ENCODE results near the gene STX16. TPM values are rescaled to one million over a fixed set of nuclear protein-coding genes. Genes with fewer than 3 reads are reported as not detected.

The STX16 gene
- polyA plus RNA-seq, 3 donors = 15.6 to 165 (median 27.4) TPM

- TF ChIP-seq, protein P1, sequence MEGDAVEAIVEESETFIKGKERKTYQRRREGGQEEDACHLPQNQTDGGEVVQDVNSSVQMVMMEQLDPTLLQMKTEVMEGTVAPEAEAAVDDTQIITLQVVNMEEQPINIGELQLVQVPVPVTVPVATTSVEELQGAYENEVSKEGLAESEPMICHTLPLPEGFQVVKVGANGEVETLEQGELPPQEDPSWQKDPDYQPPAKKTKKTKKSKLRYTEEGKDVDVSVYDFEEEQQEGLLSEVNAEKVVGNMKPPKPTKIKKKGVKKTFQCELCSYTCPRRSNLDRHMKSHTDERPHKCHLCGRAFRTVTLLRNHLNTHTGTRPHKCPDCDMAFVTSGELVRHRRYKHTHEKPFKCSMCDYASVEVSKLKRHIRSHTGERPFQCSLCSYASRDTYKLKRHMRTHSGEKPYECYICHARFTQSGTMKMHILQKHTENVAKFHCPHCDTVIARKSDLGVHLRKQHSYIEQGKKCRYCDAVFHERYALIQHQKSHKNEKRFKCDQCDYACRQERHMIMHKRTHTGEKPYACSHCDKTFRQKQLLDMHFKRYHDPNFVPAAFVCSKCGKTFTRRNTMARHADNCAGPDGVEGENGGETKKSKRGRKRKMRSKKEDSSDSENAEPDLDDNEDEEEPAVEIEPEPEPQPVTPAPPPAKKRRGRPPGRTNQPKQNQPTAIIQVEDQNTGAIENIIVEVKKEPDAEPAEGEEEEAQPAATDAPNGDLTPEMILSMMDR (IDR thresholded peaks at IDR 0.05) = no peak
- 52% methylated on average over 17 of the region's 22 CpGs for WGBS (ENCODE audit: insufficient coverage)
- Histone ChIP-seq H3K79me2 (ENCODE audit: insufficient read depth, low read length) (no peaks in the 10 kb centered on the region), H3K9me3 (replicated peaks in 1 of 2; ENCODE audit: control insufficient read depth in 1 of 2, insufficient read depth in 1 of 2, low read length in 2 of 2) (no peaks in the 10 kb centered on the region), H3K27ac (ENCODE audit: low read depth in 1 of 2, low read length in 2 of 2) (no peak overlapping the region), H4K20me1 (ENCODE audit: insufficient read depth, low read length) (no peaks in the 10 kb centered on the region), H2AFZ (ENCODE audit: insufficient read depth, low read depth, low read length, poor library complexity, severe bottlenecking) (no peak overlapping the region), H3K4me2 (replicated peaks; ENCODE audit: extremely low read depth, low read length, poor library complexity, severe bottlenecking) (no peak overlapping the region), H3K36me3 (replicated peaks in 1 of 2; ENCODE audit: control insufficient read depth in 1 of 2, insufficient read depth in 2 of 2, low read length in 2 of 2) (no peaks in the 10 kb centered on the region), H3K4me3 (replicated peaks in 1 of 3; ENCODE audit: low read depth in 2 of 3, low read length in 3 of 3) (no peak overlapping the region), H3K9ac (ENCODE audit: insufficient read depth, low read length, poor library complexity, severe bottlenecking) (no peak overlapping the region), H3K4me1 (ENCODE audit: control insufficient read depth in 1 of 2, insufficient read depth in 2 of 2, low read length in 2 of 2) (no peaks in the 10 kb centered on the region), H3K27me3 (ENCODE audit: control insufficient read depth in 2 of 2, insufficient read depth in 2 of 2, low read length in 2 of 2) (peaks cover 0 to 4% of the 10 kb centered on the region in 2 donors)
- no peak overlapping the region for H3K4me3 Mint-ChIP-seq
- intact Hi-C loops (cut with micrococcal nuclease) = no loop called here
- H3K4me1 Mint-ChIP-seq = no peaks in the 10 kb centered on the region
- no peaks in the 10 kb centered on the region for H3K36me3 Mint-ChIP-seq
- H3K9me3 Mint-ChIP-seq = peaks cover 0 to 5% (median 0%) of the 10 kb centered on the region in 7 donors
- peaks cover 10 to 24% (median 12%) of the 10 kb centered on the region in 3 donors for H3K27me3 Mint-ChIP-seq (ENCODE audit: low read depth in 3 of 3)
- no peak for DNase-seq
- peak overlapping the region in 1 of 7 donors; percentile 29 for H3K27ac Mint-ChIP-seq
Measured at GRCh38 chr20:58619077-58619863, 31.8 kb upstream of the STX16 start.

DNA sequence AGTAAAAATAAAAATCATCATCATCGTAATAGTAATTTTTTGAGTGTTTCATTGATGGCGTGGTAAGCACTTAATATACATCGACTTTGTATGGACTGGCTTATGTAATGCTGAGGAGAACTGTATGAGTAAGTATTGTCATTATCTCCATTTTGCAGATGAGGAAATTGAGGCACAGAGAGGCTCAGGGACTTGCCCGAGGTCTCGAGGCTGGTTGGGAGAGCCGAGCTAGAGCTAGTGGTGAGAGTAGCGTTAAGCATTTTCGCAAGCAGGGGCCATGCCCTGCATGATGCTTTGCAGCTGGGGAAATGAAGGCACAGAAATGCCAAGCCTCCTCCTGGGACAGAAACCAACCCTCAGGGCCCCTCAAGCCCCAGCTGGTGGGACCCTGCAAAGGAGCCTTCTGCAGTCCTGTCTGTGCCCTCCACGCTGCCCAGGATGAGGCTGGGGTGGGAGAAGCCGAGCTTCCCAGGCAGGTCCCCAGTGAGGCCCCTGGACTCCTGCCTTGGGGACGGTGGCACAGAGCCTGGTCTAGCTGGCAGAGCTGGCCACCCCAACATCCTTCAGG is 31.1 kb upstream of the STX16 start:
- Histone ChIP-seq H3K4me2 (replicated peaks; ENCODE audit: extremely low read depth, low read length, poor library complexity, severe bottlenecking) (no peak overlapping the region), H2AFZ (ENCODE audit: insufficient read depth, low read depth, low read length, poor library complexity, severe bottlenecking) (no peak overlapping the region), H3K9ac (ENCODE audit: insufficient read depth, low read length, poor library complexity, severe bottlenecking) (no peak overlapping the region), H3K36me3 (replicated peaks in 1 of 2; ENCODE audit: control insufficient read depth in 1 of 2, insufficient read depth in 2 of 2, low read length in 2 of 2) (no peaks in the 10 kb centered on the region), H3K4me1 (ENCODE audit: control insufficient read depth in 1 of 2, insufficient read depth in 2 of 2, low read length in 2 of 2) (no peaks in the 10 kb centered on the region), H3K9me3 (replicated peaks in 1 of 2; ENCODE audit: control insufficient read depth in 1 of 2, insufficient read depth in 1 of 2, low read length in 2 of 2) (no peaks in the 10 kb centered on the region), H3K4me3 (replicated peaks in 1 of 3; ENCODE audit: low read depth in 2 of 3, low read length in 3 of 3) (no peak overlapping the region), H3K27me3 (ENCODE audit: control insufficient read depth in 2 of 2, insufficient read depth in 2 of 2, low read length in 2 of 2) (peaks cover 0 to 4% of the 10 kb centered on the region in 2 donors), H3K27ac (ENCODE audit: low read depth in 1 of 2, low read length in 2 of 2) (no peak overlapping the region), H4K20me1 (ENCODE audit: insufficient read depth, low read length) (no peaks in the 10 kb centered on the region), H3K79me2 (ENCODE audit: insufficient read depth, low read length) (no peaks in the 10 kb centered on the region)
- Mint-ChIP-seq H3K36me3 (no peaks in the 10 kb centered on the region), H3K4me3 (no peak overlapping the region), H3K4me1 (no peaks in the 10 kb centered on the region), H3K27ac (no peak overlapping the region), H3K27me3 (ENCODE audit: low read depth in 3 of 3) (peaks cover 10 to 24% (median 12%) of the 10 kb centered on the region in 3 donors), H3K9me3 (peaks cover 0 to 5% (median 0%) of the 10 kb centered on the region in 7 donors)
- no peak for DNase-seq
- intact Hi-C loops (cut with micrococcal nuclease) = no loop called here
- TF ChIP-seq, protein P1 (IDR thresholded peaks at IDR 0.05) = no peak
- WGBS (ENCODE audit: insufficient coverage) = 84% methylated on average over 9 of the region's 11 CpGs

Measured in CD14-positive monocyte (primary cell).